Neuronal stem cell (in vitro differentiated cells): ENCODE results near the gene NPIPB2.

Experiments used
- DNase-seq: peaks from one replicate; pipeline ENCODE4 v3.0.0-alpha.2; 2013; ENCODE audit warnings: low spot score
- H2AFZ ChIP-seq: one replicate; pipeline ENCODE4 v1.6.1; 2013; ENCODE audit warnings: mild to moderate bottlenecking, low read length, inconsistent platforms
- H2AK5ac ChIP-seq: 2 replicates; pipeline ENCODE4 v1.6.1; 2013; ENCODE audit warnings: low read depth, mild to moderate bottlenecking, inconsistent platforms, low read length, moderate library complexity, mixed read lengths
- H2BK120ac ChIP-seq: 2 replicates; pipeline ENCODE4 v1.6.1; 2013; ENCODE audit warnings: low read depth, mild to moderate bottlenecking, inconsistent platforms, low read length, moderate library complexity, mixed read lengths
- H2BK12ac ChIP-seq: one replicate; pipeline ENCODE4 v1.6.1; 2013; ENCODE audit warnings: low read length, inconsistent platforms
- H2BK15ac ChIP-seq: 2 replicates; pipeline ENCODE4 v1.6.1; 2013; ENCODE audit warnings: mild to moderate bottlenecking, low read length, inconsistent platforms, mixed read lengths
- H2BK5ac ChIP-seq: one replicate; pipeline ENCODE4 v1.6.1; 2013; ENCODE audit warnings: inconsistent platforms, mild to moderate bottlenecking, low read length, moderate library complexity
- H3K14ac ChIP-seq: one replicate; pipeline ENCODE4 v1.6.1; 2013; ENCODE audit warnings: low read length, inconsistent platforms
- H3K18ac ChIP-seq: 2 replicates; pipeline ENCODE4 v1.6.1; 2013; ENCODE audit warnings: low read length, inconsistent platforms
- H3K23ac ChIP-seq: 2 replicates; pipeline ENCODE4 v1.6.1; 2013; ENCODE audit warnings: low read depth, mild to moderate bottlenecking, mixed read lengths, low read length, inconsistent platforms; ENCODE audit not compliant: poor library complexity
- H3K27ac ChIP-seq: replicated peaks from 3 replicates; pipeline ENCODE4 v1.5.1; 2013; ENCODE audit warnings: low read length, inconsistent platforms
- H3K27me3 ChIP-seq, 3 experiments: 2 replicates each; pipeline ENCODE4 v1.6.1; 2013; ENCODE audit warnings: low read length in 3 of 3, mild to moderate bottlenecking in 2 of 3, inconsistent platforms in 1 of 3, low read depth in 1 of 3, mixed read lengths in 1 of 3, moderate library complexity in 1 of 3; ENCODE audit not compliant: control insufficient read depth in 3 of 3, insufficient read depth in 3 of 3
- H3K36me3 ChIP-seq, 2 donors: replicated peaks in 1 of 2; 2 replicates each; pipeline ENCODE4 v1.6.1; 2013; ENCODE audit warnings: low read length in 2 of 2; ENCODE audit not compliant: control insufficient read depth in 2 of 2, insufficient read depth in 2 of 2
- H3K4ac ChIP-seq: 2 replicates; pipeline ENCODE4 v1.6.1; 2013; ENCODE audit warnings: inconsistent platforms, mild to moderate bottlenecking, low read length, moderate library complexity
- H3K4me1 ChIP-seq, 2 donors: 1 replicate in 1 of 2; 2 replicates in 1 of 2; pipeline ENCODE4 v1.6.1; 2013; ENCODE audit warnings: low read length in 2 of 2, low read depth in 1 of 2; ENCODE audit not compliant: control insufficient read depth in 2 of 2, insufficient read depth in 1 of 2
- H3K4me2 ChIP-seq: one replicate; pipeline ENCODE4 v1.6.1; 2013; ENCODE audit warnings: mild to moderate bottlenecking, low read length, inconsistent platforms; ENCODE audit not compliant: insufficient read depth, poor library complexity, severe bottlenecking
- H3K4me3 ChIP-seq, 2 donors: 2 replicates each; pipeline ENCODE4 v1.5.1; 2013; ENCODE audit warnings: low read length in 2 of 2, mild to moderate bottlenecking in 2 of 2, inconsistent platforms in 1 of 2, moderate library complexity in 1 of 2
- H3K79me1 ChIP-seq: one replicate; pipeline ENCODE4 v1.6.1; 2013; ENCODE audit warnings: low read depth, mild to moderate bottlenecking, inconsistent platforms, low read length, moderate library complexity
- H3K9ac ChIP-seq: one replicate; pipeline ENCODE4 v1.6.1; 2013; ENCODE audit warnings: mild to moderate bottlenecking, low read depth, low read length, inconsistent platforms; ENCODE audit not compliant: poor library complexity
- H3K9me3 ChIP-seq, 2 donors: replicated peaks in 1 of 2; 2 replicates each; pipeline versions ENCODE3 to v1.6.1; 2013; ENCODE audit warnings: low read length in 2 of 2, mild to moderate bottlenecking in 2 of 2, inconsistent platforms in 1 of 2, low read depth in 1 of 2, mixed read lengths in 1 of 2, moderate library complexity in 1 of 2; ENCODE audit not compliant: control insufficient read depth in 2 of 2, insufficient read depth in 1 of 2
- H4K8ac ChIP-seq: one replicate; pipeline ENCODE4 v1.6.1; 2013; ENCODE audit warnings: low read depth, mild to moderate bottlenecking, inconsistent platforms, low read length, moderate library complexity
- H4K91ac ChIP-seq: one replicate; pipeline ENCODE4 v1.6.1; 2013; ENCODE audit warnings: low read length, low read depth, mild to moderate bottlenecking, inconsistent platforms; ENCODE audit not compliant: poor library complexity
- WGBS, 2 donors: extraction: QIAGEN DNeasy Blood & Tissue Kit; methylation state at CpG; one replicate each; pipeline ENCODE4 v1.1.7; 2013; ENCODE audit warnings: missing lambda C conversion rate in 2 of 2, mixed read lengths in 1 of 2; ENCODE audit not compliant: insufficient read length in 2 of 2, insufficient replicate concordance in 1 of 2; ENCODE audit errors: extremely low coverage in 2 of 2; 5-methylcytosine and 5-hydroxymethylcytosine counted together

NPIPB2 gene

DNA sequence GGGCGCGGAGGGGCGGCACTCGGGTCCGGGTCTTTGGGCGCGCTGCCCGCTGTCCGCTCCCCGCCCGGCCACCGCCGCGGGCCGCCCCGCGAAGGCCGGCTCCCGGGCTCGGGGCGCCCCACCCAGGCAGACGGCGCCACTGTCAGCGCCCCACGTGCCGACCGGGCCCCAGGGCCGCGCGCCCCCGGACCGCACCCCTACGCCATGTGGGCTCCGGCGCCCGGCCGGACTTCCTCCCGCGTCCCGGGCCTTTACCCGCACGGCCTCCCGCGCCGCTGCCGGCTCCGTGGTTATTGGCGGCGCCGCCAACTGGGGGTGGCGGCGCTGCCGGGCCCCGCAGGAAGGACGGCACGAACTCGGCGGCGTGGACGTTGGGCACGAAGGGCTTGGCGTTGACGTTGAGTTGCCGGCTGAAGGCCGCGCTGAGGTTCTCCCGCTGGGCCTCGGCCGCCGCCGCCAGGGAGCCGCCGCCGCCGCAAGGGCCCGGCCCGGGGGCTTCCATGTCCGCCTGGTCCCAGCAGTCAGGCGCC lies 26.7 kb downstream of the NPIPB2 start:
- no peaks in the 10 kb centered on the region for H3K27me3 ChIP-seq
- H2AK5ac ChIP-seq = peak overlapping the region; percentile 67

GRCh38 chr16:11914210-11915113 lies 27.4 kb downstream of the NPIPB2 start:
- H2AK5ac ChIP-seq = peak overlapping the region; percentile 67
- peaks cover 10 to 12% of the 10 kb centered on the region in 2 donors for H3K4me1 ChIP-seq
- no peaks in the 10 kb centered on the region for H3K27me3 ChIP-seq
- peak overlapping the region; percentile 93 for H3K9ac ChIP-seq
- H4K8ac ChIP-seq = no peak overlapping the region
- no peak overlapping the region for H3K4ac ChIP-seq
- DNase-seq = no peak
- H3K23ac ChIP-seq = peak overlapping the region; percentile 82
- peak overlapping the region; percentile 92 to 97 for H3K4me3 ChIP-seq
- H3K4me2 ChIP-seq = peak overlapping the region; percentile 85
- H3K27ac ChIP-seq = no peak overlapping the region
- peaks cover 4% of the 10 kb centered on the region for H3K79me1 ChIP-seq
- H3K18ac ChIP-seq = peak overlapping the region; percentile 93
- H3K36me3 ChIP-seq = peaks cover 0 to 12% of the 10 kb centered on the region in 2 donors
- no peak overlapping the region for H2BK15ac ChIP-seq
- H2BK5ac ChIP-seq = no peak overlapping the region
- no peak overlapping the region for H3K14ac ChIP-seq
- H2BK120ac ChIP-seq = no peak overlapping the region
- no peaks in the 10 kb centered on the region for H3K9me3 ChIP-seq
- no peak overlapping the region for H2BK12ac ChIP-seq
- H2AFZ ChIP-seq = peak overlapping the region; percentile 98
- no CpG with 5 or more reads among the region's 30 CpGs for WGBS, 2 donors
- H4K91ac ChIP-seq = no peak overlapping the region

More for the DNA sequence above, 26.7 kb downstream of the NPIPB2 start:
- Histone ChIP-seq H3K36me3 (peaks cover 0 to 12% of the 10 kb centered on the region in 2 donors), H2BK5ac (peak overlapping the region; percentile 68), H3K4me3 (peak overlapping the region; percentile 92 to 97), H2BK12ac (no peak overlapping the region), H3K4me2 (peak overlapping the region; percentile 85), H3K18ac (peak overlapping the region; percentile 97), H3K9ac (peak overlapping the region; percentile 93), H4K8ac (no peak overlapping the region), H3K4ac (no peak overlapping the region), H3K23ac (peak overlapping the region; percentile 82), H4K91ac (no peak overlapping the region), H3K79me1 (peaks cover 6% of the 10 kb centered on the region), H2BK120ac (no peak overlapping the region), H2BK15ac (no peak overlapping the region), H3K27ac (peak overlapping the region; percentile 35), H3K4me1 (peaks cover 10 to 12% of the 10 kb centered on the region in 2 donors), H3K9me3 (no peaks in the 10 kb centered on the region), H3K14ac (no peak overlapping the region), H2AFZ (peak overlapping the region; percentile 98)
- WGBS, 2 donors = no CpG with 5 or more reads among the region's 79 CpGs
- DNase-seq = no peak

DNA sequence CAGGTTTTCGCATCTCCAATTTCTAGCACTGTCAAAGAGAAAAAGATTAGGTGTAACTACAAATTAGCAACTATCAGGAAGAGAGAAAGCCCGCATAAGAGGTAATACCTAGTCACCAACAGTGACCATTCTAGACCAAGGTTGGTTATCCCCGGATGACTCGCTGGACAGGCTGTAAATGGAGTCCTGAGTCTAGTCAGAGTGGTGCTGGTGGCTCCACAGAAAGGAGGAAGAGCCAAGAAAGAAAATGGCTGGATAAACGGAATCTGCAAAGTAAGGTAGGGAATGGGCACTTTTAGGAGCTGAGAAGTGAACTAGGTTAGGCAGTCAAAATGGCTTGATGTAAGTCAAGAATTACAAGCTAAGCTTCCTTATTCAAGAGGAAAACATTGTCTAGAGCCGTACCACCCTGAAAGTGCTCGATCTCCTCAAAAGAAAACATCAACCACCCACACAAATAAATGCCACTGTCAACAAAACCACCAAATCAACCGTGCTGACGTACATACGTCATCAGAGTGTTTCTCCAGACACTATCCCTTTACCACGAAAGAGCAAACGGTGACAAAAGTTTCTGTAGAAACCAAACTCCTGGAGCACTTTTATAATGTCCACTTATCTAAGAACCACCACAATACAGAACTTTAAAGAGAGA lies 28.3 kb downstream of the NPIPB2 start:
- H3K79me1 ChIP-seq = peaks cover 4% of the 10 kb centered on the region
- H2BK15ac ChIP-seq = no peak overlapping the region
- H2AFZ ChIP-seq = no peak overlapping the region
- H3K23ac ChIP-seq = no peak overlapping the region
- WGBS, 2 donors = no CpG with 5 or more reads among the region's 12 CpGs
- H3K4me2 ChIP-seq = peak overlapping the region; percentile 28
- no peak overlapping the region for H2AK5ac ChIP-seq
- peak overlapping the region in 1 of 2 donors; percentile 92 for H3K4me3 ChIP-seq
- no peaks in the 10 kb centered on the region for H3K27me3 ChIP-seq
- no peak overlapping the region for H4K8ac ChIP-seq
- no peaks in the 10 kb centered on the region for H3K9me3 ChIP-seq
- no peak overlapping the region for H3K9ac ChIP-seq
- H3K36me3 ChIP-seq = peaks cover 0 to 20% of the 10 kb centered on the region in 2 donors
- H2BK5ac ChIP-seq = no peak overlapping the region
- no peak overlapping the region for H4K91ac ChIP-seq
- H2BK120ac ChIP-seq = no peak overlapping the region
- no peak overlapping the region for H3K27ac ChIP-seq
- H2BK12ac ChIP-seq = no peak overlapping the region
- no peak overlapping the region for H3K4ac ChIP-seq
- DNase-seq = no peak
- peaks cover 10 to 12% of the 10 kb centered on the region in 2 donors for H3K4me1 ChIP-seq
- no peak overlapping the region for H3K14ac ChIP-seq
- no peak overlapping the region for H3K18ac ChIP-seq
